NCI-H1930 (cell line): ENCODE results near the gene DESI2.

Experiments
- DNase-seq, 2 experiments: peaks; one replicate each; lab custom pipeline; 2025; lab: John Stamatoyannopoulos, UW

DESI2 gene

GRCh38 chr1:244755673-244756072, 102.7 kb downstream of the DESI2 start:
- DNase-seq, result no peak

GRCh38 chr1:244757091-244757939, 104.4 kb downstream of the DESI2 start:
- no peak for DNase-seq
